HepG2 (cell line): ENCODE results near the gene RAB34.

Experiments used
- ATF3 ChIP-seq: sonication (generic); formaldehyde crosslinking; IDR thresholded peaks from 2 replicates; pipeline ENCODE4 v1.4.0; 2020; ENCODE audit warnings: missing genetic modification reagents
- BCLAF1 ChIP-seq: fragments of 450-650 bp; IDR thresholded peaks from 2 replicates; pipeline ENCODE4 v1.6.1; 2017; ENCODE audit warnings: mild to moderate bottlenecking
- CTCF ChIP-seq: sonication (generic); formaldehyde crosslinking; IDR thresholded peaks from 2 replicates; pipeline ENCODE4 v1.5.0; 2020; ENCODE audit warnings: mild to moderate bottlenecking, missing genetic modification reagents, moderate library complexity
- FOXK2 ChIP-seq: fragments of 450-650 bp; IDR thresholded peaks from 2 replicates; pipeline ENCODE4 v1.6.1; 2016
- GABPA ChIP-seq, 2 experiments: IDR thresholded peaks; 2 replicates each; pipeline ENCODE4 v1.6.1; 2011 to 2016; ENCODE audit warnings: low read depth in 2 of 2, low read length in 1 of 2, missing biosample characterization in 1 of 2, missing genetic modification characterization in 1 of 2
- HDAC6 ChIP-seq: fragments of 200-600 bp; sonication (generic); IDR thresholded peaks from 2 replicates; pipeline ENCODE4 v1.7.0; 2017; ENCODE audit warnings: mild to moderate bottlenecking, antibody characterized with exemption, low read length, low read depth
- HINFP ChIP-seq: sonication (generic); formaldehyde crosslinking; IDR thresholded peaks from 2 replicates; pipeline ENCODE4 v1.4.0; 2020; ENCODE audit warnings: low read depth, mild to moderate bottlenecking, missing genetic modification reagents
- POLR2A ChIP-seq, 2 experiments: IDR thresholded peaks; 2 replicates each; pipeline ENCODE4 v1.6.1; 2011; ENCODE audit warnings: low read depth in 2 of 2, low read length in 2 of 2, mild to moderate bottlenecking in 1 of 2, moderate library complexity in 1 of 2; ENCODE audit not compliant: insufficient read depth in 1 of 2
- PRDM4 ChIP-seq: sonication (generic); formaldehyde crosslinking; IDR thresholded peaks from 2 replicates; pipeline ENCODE4 v1.9.0; 2021; ENCODE audit warnings: missing genetic modification reagents, borderline replicate concordance
- ZBTB37 ChIP-seq: sonication (generic); formaldehyde crosslinking; IDR thresholded peaks from 2 replicates; pipeline ENCODE4 v1.4.0; 2020; ENCODE audit warnings: mild to moderate bottlenecking, missing genetic modification reagents
- ZBTB40 ChIP-seq, 2 experiments: fragments of 450-650 bp in 1 of 2; sonication (generic) in 1 of 2; formaldehyde crosslinking in 1 of 2; IDR thresholded peaks; 2 replicates each; pipeline versions ENCODE4 v1.6.1 to v1.8.0; 2016 to 2022; ENCODE audit warnings: antibody characterized with exemption in 1 of 2, mild to moderate bottlenecking in 1 of 2, missing genetic modification reagents in 1 of 2
- ZNF101 ChIP-seq: sonication (generic); formaldehyde crosslinking; IDR thresholded peaks from 2 replicates; pipeline ENCODE4 v1.4.0; 2020; ENCODE audit warnings: mild to moderate bottlenecking, low read depth, missing genetic modification reagents, borderline replicate concordance
- ZNF546 ChIP-seq: sonication (generic); formaldehyde crosslinking; conservative IDR thresholded peaks from 2 replicates; pipeline ENCODE4 v1.8.1; 2023; ENCODE audit warnings: mild to moderate bottlenecking, missing genetic modification reagents
- ZSCAN20 ChIP-seq: sonication (generic); formaldehyde crosslinking; IDR thresholded peaks from 2 replicates; pipeline ENCODE4 v1.4.0; 2020; ENCODE audit warnings: missing genetic modification reagents, mild to moderate bottlenecking, borderline replicate concordance

- TF ChIP-seq BCLAF1 (no peak), HINFP (CRISPR knock-in tag) (no peak), CTCF (CRISPR knock-in tag) (no peak), POLR2A (IDR thresholded peaks at IDR 0.05; ENCODE audit: insufficient read depth in 1 of 2, low read depth in 2 of 2, low read length in 2 of 2) (no peak), ZBTB37 (CRISPR knock-in tag) (no peak), ATF3 (CRISPR knock-in tag) (no peak), ZNF101 (CRISPR knock-in tag) (no peak), ZSCAN20 (CRISPR knock-in tag) (no peak), PRDM4 (no peak), HDAC6 (no peak), ZBTB40 (IDR thresholded peaks at IDR 0.05) (no peak), ZBTB40 (CRISPR knock-in tag; IDR thresholded peaks at IDR 0.05) (no peak), FOXK2 (no peak), GABPA (IDR thresholded peaks at IDR 0.05; ENCODE audit: low read depth, low read length) (no peak), GABPA (CRISPR knock-in tag; IDR thresholded peaks at IDR 0.05; ENCODE audit: low read depth) (no peak), ZNF546 (CRISPR knock-in tag) (no peak)
Observed at GRCh38 chr17:28700830-28701492, 16.7 kb downstream of the RAB34 start.
